ENCODE data around the gene DOCK4.

- TF ChIP-seq CTCF (conservative IDR thresholded peaks at IDR 0.05 in 1 of 2, IDR thresholded peaks at IDR 0.05 in 1 of 2; ENCODE audit: extremely low read depth in 1 of 2, insufficient read depth in 1 of 2, low read depth in 1 of 2, low read length in 2 of 2), result no peak
- no peak for TF ChIP-seq EZH2 (IDR thresholded peaks at IDR 0.05; ENCODE audit: borderline replicate concordance, low read length)
These were observed 26.0 kb downstream of the DOCK4 start for GRCh38 chr7:112180223-112180622.

Measured in mammary epithelial cell (primary cell).